HCEC 1CT (cell line): ENCODE data around the gene CTNND2.

ENCODE experiments used
- DNase-seq: peaks from one replicate; pipeline ENCODE4 v3.0.0-alpha.2; 2017

Gene CTNND2

GRCh38 chr5:11760934-11761603 lies 143.2 kb downstream of the CTNND2 start:
- no peak for DNase-seq

- no peak for DNase-seq
Observed at GRCh38 chr5:11758321-11758720, 145.9 kb downstream of the CTNND2 start.

GRCh38 chr5:11757661-11758060 lies 146.6 kb downstream of the CTNND2 start:
- no peak for DNase-seq

DNA sequence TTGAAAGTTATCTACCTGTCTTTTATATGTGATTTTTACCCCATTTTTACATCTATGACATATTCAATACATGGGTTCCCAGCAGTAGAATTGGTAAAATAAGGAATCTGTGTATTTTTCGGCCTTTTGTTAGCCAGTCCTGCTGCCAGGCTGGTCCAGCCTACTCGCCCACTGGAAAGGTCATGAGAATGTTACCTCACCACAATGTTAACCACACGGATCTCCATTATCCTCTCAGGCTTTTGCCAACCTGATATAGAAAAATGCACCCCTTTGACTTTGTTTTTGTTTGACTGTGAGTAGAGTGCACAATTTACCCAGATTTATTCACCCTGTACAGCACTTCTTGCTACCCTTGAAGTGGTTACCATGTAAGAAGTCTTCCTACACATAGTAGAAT lies 167.2 kb downstream of the CTNND2 start:
- DNase-seq: no peak

DNA sequence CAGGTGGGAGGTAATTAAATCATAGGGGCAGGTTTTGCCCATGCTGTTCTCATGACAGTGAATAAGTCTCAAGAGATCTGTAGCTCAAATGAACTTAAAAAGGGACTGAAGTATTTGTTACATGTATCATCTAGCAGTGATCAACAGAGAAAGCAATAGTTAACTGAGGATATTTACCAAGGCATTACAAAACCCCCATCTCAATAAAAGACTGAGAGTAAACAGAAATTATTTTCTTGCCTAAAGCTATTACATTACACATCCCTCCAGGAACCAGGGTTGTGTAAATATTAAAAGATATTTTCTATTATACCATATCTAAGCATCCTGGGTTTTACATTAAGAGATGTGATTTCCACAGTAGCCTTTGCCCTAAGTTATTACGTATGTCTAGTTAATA lies 169.9 kb downstream of the CTNND2 start:
- no peak for DNase-seq

DNA sequence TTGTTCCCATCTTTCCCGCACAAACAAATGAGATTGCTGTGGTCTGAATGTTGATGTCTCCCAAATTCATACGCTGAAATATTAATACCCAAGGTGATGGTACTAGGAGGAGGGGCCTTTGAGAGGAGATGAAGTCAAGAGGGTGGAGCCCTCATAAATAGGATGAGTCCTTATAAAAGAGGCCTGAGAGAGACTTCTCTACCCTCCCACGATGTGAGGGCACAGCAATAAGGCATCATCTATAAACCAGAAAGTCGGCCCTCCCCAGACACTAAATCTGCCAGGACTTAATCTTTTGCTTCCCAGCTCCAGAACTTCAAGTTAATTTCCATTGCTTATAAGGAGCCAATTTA lies 170.4 kb downstream of the CTNND2 start:
- no peak for DNase-seq

DNA sequence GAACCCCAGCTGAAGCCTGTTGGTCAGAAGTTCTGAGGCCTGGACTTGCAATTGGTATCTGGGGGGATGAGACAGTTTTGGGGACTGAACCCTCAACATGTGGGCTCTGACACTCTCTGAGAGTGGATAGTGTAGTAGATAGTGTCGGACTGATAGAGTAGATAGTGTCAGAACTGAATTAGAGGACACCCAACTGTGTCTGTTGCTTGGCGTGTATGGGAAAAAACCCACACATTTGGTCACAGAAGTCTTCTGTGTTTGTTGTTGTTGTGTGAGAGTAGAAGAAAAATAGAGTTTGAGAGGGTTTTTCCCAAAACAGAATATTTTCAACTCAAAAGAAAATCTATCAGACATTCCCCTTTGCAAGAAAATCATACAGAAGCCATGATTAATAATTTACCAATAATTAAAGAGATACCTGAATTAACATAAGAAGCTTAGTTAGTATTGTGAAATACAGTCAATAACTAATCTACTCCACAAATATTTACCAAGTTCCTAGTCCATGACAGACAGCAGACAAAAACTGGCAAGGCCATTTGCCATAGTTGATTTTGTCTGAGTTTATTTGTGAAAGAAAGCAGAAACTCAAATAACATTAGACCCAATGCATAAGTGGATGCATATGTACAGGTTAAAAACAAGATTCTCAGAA lies 170.9 kb downstream of the CTNND2 start:
- DNase-seq: no peak

DNA sequence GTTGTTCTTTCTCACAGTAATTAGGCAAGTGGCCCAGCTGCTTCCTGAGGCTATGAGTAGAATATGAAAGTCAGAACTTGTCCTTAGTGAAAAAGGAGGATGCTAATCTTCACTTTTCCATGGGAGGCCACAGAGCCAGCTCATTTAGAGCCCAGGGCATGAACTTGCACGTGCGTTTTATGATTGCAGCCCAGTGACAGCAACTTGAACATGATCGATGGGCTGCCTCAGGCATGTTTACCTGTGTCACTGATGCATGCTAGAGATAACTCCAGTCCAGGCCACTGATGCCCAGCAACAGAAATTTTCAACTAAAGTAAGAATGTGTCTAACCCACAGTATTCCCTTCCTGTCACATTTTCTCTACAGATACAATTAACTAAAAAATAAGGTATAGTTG lies 179.3 kb downstream of the CTNND2 start:
- no peak for DNase-seq

DNA sequence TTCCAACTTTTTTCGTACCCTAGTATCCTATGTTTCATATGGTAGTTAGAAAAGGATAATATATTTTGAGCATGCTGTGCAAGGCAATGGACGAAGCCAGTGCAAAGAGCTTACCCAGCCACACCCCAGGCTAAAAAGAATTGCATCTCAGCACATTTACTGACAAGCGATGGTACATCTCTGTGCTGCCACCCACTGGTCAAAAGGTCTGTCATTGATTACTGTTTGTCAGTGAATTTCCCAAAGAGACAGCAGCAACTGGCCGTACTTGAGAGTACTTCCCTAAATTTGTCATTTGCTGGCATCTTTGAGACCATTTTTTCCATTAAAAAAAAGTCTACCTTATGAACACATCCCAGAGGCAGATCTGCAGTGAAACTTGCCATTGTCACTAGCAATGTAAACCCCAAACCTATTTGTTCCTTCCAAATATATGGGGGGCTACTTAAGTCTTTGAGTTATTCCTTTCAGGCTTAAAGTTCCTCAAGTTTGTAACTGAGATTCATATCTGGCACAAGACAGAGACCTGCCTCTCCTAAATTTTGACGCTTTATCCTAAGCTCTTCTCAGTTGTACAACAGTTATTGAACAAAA lies 184.3 kb downstream of the CTNND2 start:
- no peak for DNase-seq

DNA sequence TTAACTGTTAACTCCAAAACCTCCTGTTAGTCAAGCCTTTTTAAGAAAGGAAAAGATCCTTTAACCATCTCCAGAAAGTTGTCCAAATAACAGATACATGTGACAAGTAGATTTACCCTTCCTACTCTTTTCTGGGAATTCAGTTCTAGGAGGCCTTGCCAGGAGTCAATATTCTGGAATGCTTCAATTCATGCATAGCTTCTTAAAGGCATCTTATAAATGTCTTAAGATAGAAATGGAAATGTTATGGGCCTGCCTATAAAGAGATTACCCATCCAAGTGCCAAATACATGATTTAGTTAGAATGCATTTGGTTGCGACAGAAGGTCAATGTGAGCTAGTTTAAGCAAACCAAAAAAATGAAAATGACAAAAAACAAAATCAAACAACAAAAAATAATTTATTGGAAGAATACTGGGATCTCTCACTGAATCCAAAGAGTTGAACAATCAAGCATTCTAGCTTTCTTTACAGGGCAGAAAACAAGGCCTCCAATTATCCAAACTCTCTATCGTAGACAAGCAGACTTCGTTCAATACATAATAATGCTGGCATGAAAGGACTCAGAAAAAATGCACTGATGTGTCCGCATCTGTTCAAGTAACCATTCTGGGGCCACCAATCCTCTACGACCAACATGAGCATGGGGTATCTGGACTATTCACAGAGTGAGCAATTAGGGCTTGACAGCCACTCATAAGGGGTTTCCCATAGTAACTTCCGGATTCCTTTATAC lies 188.6 kb downstream of the CTNND2 start:
- DNase-seq: no peak

GRCh38 chr5:11711932-11712331 lies 192.3 kb downstream of the CTNND2 start:
- DNase-seq: no peak

GRCh38 chr5:11709021-11709420 lies 195.2 kb downstream of the CTNND2 start:
- no peak for DNase-seq

- no peak for DNase-seq
Observed at GRCh38 chr5:11704916-11705315, 199.3 kb downstream of the CTNND2 start.

DNA sequence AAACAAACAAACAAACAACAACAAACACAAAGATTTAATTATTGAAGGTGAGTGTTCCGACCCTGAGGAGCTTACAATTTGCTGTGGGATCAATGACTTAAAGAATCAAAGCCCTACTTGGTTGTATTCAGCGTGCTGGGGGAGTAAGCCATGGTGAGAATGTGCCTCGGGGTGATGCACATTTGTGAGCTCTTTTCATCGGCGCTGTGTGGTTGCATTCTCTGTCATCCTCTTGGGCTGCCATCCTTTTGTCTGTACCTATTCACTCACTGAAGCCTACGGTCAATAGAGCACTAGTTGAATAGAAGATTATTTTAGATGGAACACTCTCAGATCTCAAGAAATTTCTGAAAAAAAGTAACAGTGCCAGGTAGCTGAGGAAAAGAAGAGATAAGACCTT lies 203.9 kb downstream of the CTNND2 start:
- no peak for DNase-seq

GRCh38 chr5:11692636-11693035 lies 211.6 kb downstream of the CTNND2 start:
- no peak for DNase-seq

DNA sequence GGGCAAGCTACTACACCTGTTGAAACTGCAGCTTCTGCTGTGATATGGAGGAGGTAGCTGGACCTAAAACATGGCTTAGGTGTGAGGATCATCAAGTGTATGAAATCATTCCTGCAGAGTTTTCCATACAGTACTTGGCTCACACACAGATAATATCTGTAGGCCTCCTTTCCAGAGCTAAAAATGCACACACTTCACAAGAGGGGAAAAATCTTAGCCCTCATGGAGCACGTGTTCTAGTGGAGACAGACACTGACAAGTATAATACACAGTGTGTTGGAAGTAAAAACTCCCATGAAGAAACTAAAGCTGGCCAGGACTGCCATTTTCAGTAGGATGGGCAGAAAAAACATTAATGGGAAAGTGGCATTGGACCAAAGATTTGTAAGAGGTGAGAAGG lies 216.7 kb downstream of the CTNND2 start:
- no peak for DNase-seq

DNA sequence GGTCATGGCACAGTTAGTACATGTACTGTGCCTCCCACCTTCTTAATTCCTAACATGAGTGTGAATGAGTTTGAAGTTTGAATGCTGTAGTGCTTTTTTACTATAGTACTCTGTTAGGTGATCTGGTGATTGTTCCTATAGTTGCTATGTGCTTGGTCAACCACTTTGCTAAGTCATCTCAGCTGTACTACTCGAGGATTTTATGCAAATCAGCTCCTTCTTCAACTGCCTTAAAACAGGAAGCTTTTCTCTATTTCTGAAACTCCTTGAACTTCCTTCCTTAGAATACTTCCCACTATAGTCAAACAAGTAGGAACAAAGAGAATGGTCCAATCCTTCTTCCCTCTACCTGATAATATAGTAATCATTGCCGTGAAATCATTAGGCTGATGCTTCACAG lies 219.6 kb downstream of the CTNND2 start:
- DNase-seq: no peak

DNA sequence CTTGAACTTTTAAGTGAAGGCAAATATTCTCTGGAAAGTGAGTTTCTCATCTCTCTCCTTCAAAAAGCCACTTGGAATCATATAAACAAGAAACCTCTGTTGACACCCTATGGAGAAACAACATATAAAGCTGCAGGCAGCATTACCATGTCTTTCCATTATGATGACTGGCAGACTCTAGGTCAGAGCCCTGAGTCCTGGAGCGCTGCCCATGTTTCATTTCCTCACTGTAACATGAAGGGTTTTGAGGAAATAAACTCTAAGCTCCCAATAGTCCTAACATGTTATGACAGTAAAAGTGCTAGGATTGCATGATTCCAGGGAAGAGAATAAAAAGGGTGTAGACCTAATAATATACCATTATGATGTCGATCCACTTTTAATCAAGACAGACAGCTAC lies 220.6 kb downstream of the CTNND2 start:
- DNase-seq: no peak

GRCh38 chr5:11681796-11682195 lies 222.4 kb downstream of the CTNND2 start:
- no peak for DNase-seq

DNA sequence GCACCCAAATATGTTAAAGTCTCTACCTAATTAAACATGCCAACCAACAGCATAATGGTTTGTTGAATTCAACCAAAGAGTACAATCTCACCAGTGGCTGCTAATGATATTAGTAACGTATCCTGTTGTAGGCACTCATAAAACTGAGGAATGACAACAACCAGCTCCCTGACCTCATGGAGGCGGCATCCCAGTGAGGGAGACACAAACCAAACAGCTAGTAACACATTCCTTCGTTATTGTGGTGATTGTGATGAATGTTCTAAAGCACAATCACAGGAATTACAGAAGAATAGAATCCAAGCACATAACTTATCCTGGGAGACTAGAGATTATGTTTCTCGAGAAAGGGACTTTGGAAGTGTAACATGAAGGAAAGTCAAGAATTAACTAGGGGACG lies 224.6 kb downstream of the CTNND2 start:
- DNase-seq: no peak

GRCh38 chr5:11675184-11675583 lies 229.1 kb downstream of the CTNND2 start:
- no peak for DNase-seq

DNA sequence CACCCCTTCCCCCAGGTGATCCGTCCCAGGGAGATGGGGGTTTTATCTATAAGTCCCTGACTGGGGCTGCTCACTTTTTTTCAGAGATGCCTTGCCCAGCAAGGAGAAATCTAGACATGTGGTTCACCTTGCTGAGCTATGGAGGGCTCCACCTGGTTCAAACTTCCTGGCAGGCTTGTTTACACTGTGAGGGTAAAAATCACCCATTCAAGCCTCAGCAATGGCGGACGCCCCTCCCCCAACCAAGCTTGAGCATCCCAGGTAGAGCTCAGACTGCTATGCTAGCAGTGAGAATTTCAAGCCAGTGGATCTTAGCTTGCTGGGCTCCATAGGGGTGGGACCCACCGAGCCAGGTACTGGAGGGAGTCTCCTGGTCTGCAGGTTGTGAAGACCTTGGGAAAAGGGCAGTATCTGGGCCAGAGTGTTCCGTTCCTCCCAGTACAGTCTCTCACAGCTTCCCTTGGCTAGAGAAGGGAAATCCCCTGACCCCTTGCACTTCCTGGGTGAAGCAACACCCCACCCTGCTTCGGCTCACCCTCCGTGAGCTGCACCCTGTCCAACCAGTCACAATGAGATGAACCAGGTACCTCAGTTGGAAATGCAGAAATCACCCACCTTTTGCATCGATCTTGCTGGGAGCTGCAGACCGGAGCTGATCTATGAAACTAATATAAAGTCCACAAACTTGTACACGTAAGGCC lies 231.7 kb downstream of the CTNND2 start:
- no peak for DNase-seq

- DNase-seq: no peak
Observed at GRCh38 chr5:11658376-11658775, 245.9 kb downstream of the CTNND2 start.
